Ectodermal cell (in vitro differentiated cells): Measurements from ENCODE around the gene NDRG2. TPM values are rescaled to one million over a fixed set of nuclear protein-coding genes. Genes with fewer than 3 reads are reported as not detected.

Experiments
- H3K27ac ChIP-seq: 2 replicates; pipeline ENCODE4 v1.7.0; 2013; ENCODE audit warnings: mild to moderate bottlenecking, low read depth, low read length; ENCODE audit not compliant: insufficient read depth, poor library complexity, severe bottlenecking
- H3K27me3 ChIP-seq: 2 replicates; pipeline ENCODE4 v1.7.0; 2013; ENCODE audit warnings: mild to moderate bottlenecking, low read length; ENCODE audit not compliant: insufficient read depth, control insufficient read depth, poor library complexity, severe bottlenecking
- H3K36me3 ChIP-seq: one replicate; pipeline ENCODE4 v1.7.0; 2013; ENCODE audit warnings: low read length; ENCODE audit not compliant: control insufficient read depth, insufficient read depth
- H3K4me1 ChIP-seq: one replicate; pipeline ENCODE4 v1.7.0; 2013; ENCODE audit warnings: low read length; ENCODE audit not compliant: control insufficient read depth, insufficient read depth
- H3K4me3 ChIP-seq: 2 replicates; pipeline ENCODE4 v1.7.0; 2013; ENCODE audit warnings: low read depth, low read length, control low read depth; ENCODE audit not compliant: insufficient read depth
- H3K9me3 ChIP-seq: 2 replicates; pipeline ENCODE4 v1.7.0; 2013; ENCODE audit warnings: mild to moderate bottlenecking, low read length, moderate library complexity; ENCODE audit not compliant: control insufficient read depth
- WGBS, 2 experiments: methylation state at CpG; one replicate each; pipeline ENCODE4 v1.1.7; 2013; ENCODE audit warnings: missing lambda C conversion rate in 2 of 2; 5-methylcytosine and 5-hydroxymethylcytosine counted together
- polyA plus RNA-seq, 4 experiments: library from polyadenylated mRNA; stranded (reverse); fragments of 50-300 nt; gene quantifications; one replicate each; pipeline ENCODE4 v1.2.3, GENCODE V29; 2013

The NDRG2 gene
- 5.1 TPM for polyA plus RNA-seq (2013, experiment 1 of 4)
- polyA plus RNA-seq (2013, experiment 2 of 4), result 4.6 TPM
- 6.7 TPM for polyA plus RNA-seq (2013, experiment 3 of 4)
- polyA plus RNA-seq (2013, experiment 4 of 4), result 9.0 TPM

GRCh38 chr14:21024585-21025370, at the start of gene NDRG2:
Gene NDRG2 (minus strand): TSS chr14:21025061. CDS start chr14:21023315, 1,746 bp downstream.
- Histone ChIP-seq H3K4me1 (peaks cover 16% of the 10 kb centered on the region), H3K4me3 (peak within 1 kb of the TSS; percentile 46), H3K27ac (no peak within 1 kb of the TSS), H3K9me3 (no peaks in the 10 kb centered on the region), H3K27me3 (peaks cover 58% of the 10 kb centered on the region), H3K36me3 (no peaks in the 10 kb centered on the region)
- 1% methylated on average over 63 to 71 of the region's 72 CpGs for WGBS, 2 experiments

DNA sequence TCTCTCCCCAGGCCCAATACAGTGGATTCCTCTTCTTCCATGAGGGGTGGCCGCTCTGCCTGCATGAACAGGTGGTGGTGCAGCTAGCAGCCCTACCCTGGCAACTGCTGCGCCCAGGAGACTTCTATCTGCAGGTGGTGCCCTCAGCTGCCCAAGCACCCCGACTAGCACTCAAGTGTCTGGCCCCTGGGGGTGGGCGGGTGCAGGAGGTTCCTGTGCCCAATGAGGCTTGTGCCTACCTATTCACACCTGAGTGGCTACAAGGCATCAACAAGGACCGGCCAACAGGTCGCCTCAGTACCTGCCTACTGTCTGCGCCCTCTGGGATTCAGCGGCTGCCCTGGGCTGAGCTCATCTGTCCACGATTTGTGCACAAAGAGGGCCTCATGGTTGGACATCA, 49.1 kb upstream of the NDRG2 start:
- Histone ChIP-seq H3K27me3 (peaks cover 4% of the 10 kb centered on the region), H3K4me3 (no peak overlapping the region), H3K4me1 (peaks cover 3% of the 10 kb centered on the region), H3K27ac (no peak overlapping the region), H3K36me3 (peaks cover 26% of the 10 kb centered on the region), H3K9me3 (no peaks in the 10 kb centered on the region)
- 96% methylated on average over 9 of the region's 9 CpGs for WGBS, 2 experiments

GRCh38 chr14:21072781-21073339, 48.0 kb upstream of the NDRG2 start:
- Histone ChIP-seq H3K4me1 (peaks cover 3% of the 10 kb centered on the region), H3K27ac (no peak overlapping the region), H3K36me3 (peaks cover 26% of the 10 kb centered on the region), H3K9me3 (no peaks in the 10 kb centered on the region), H3K4me3 (no peak overlapping the region), H3K27me3 (peaks cover 12% of the 10 kb centered on the region)
- 95% methylated on average over 9 of the region's 9 CpGs for WGBS, 2 experiments

- Histone ChIP-seq H3K4me3 (peak overlapping the region; percentile 57), H3K4me1 (peaks cover 3% of the 10 kb centered on the region), H3K9me3 (no peaks in the 10 kb centered on the region), H3K27me3 (peaks cover 12% of the 10 kb centered on the region), H3K36me3 (peaks cover 26% of the 10 kb centered on the region), H3K27ac (peak overlapping the region; percentile 73)
- 34% methylated on average over 4 of the region's 4 CpGs for WGBS, 2 experiments
Measured at GRCh38 chr14:21072031-21072473, 47.2 kb upstream of the NDRG2 start.

GRCh38 chr14:21071225-21072030, 46.6 kb upstream of the NDRG2 start:
- peak overlapping the region; percentile 57 for H3K4me3 ChIP-seq
- peak overlapping the region; percentile 73 for H3K27ac ChIP-seq
- 1% methylated on average over 37 of the region's 37 CpGs for WGBS, 2 experiments
- peaks cover 22% of the 10 kb centered on the region for H3K36me3 ChIP-seq
- H3K27me3 ChIP-seq, result peaks cover 12% of the 10 kb centered on the region
- peaks cover 3% of the 10 kb centered on the region for H3K4me1 ChIP-seq
- no peaks in the 10 kb centered on the region for H3K9me3 ChIP-seq

DNA sequence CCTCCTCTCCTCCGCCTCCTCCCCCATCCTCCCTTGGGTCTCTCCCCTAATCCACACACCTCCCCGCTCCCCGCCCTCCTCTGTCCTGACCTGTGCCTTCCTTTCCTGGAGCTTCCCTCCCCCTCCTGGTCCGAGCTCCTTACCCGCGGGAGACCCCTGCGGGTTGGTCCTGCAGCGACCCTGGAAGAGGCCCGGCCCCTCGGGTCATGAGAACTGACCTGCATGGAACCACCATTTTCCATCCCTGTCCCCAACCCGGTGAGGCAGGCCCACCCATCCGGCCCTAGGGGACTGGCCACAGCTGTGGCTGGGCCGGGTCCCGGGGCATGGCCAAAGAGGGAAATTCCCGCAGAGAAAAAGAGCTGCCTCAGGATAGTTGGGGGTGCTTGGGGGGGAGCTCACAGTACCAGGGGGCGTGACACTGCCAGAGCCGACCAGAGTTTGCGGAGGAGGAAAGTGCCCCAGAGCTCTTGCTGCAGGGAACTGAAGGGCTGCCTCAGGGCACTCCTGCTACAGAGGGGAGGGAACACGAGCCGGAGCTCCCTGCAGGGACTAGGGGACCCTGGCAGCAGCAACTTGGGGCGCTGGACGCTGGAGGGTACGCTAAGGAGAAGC, 45.9 kb upstream of the NDRG2 start:
- H3K4me1 ChIP-seq, result peaks cover 3% of the 10 kb centered on the region
- peaks cover 17% of the 10 kb centered on the region for H3K36me3 ChIP-seq
- peak overlapping the region; percentile 73 for H3K27ac ChIP-seq
- peaks cover 12% of the 10 kb centered on the region for H3K27me3 ChIP-seq
- peak overlapping the region; percentile 57 for H3K4me3 ChIP-seq
- no peaks in the 10 kb centered on the region for H3K9me3 ChIP-seq
- WGBS, 2 experiments, result 0% methylated on average over 23 of the region's 23 CpGs

GRCh38 chr14:21070083-21070609, 45.3 kb upstream of the NDRG2 start, which contains the start of gene ARHGEF40:
Gene ARHGEF40 (plus strand): TSS chr14:21070304. CDS start chr14:21070397, 93 bp downstream.
- Histone ChIP-seq H3K27ac (peak within 1 kb of the TSS; percentile 74), H3K36me3 (peaks cover 15% of the 10 kb centered on the region), H3K4me3 (peak within 1 kb of the TSS; percentile 57), H3K4me1 (peaks cover 3% of the 10 kb centered on the region), H3K9me3 (no peaks in the 10 kb centered on the region), H3K27me3 (peaks cover 12% of the 10 kb centered on the region)
- 0% methylated on average over 63 of the region's 63 CpGs for WGBS, 2 experiments

GRCh38 chr14:21069388-21070082, 44.7 kb upstream of the NDRG2 start:
- peaks cover 12% of the 10 kb centered on the region for H3K27me3 ChIP-seq
- H3K36me3 ChIP-seq, result peaks cover 13% of the 10 kb centered on the region
- no peaks in the 10 kb centered on the region for H3K9me3 ChIP-seq
- peak overlapping the region; percentile 74 for H3K27ac ChIP-seq
- WGBS, 2 experiments, result 0 to 1% methylated on average over 40 of the region's 40 CpGs
- peak overlapping the region; percentile 57 for H3K4me3 ChIP-seq
- H3K4me1 ChIP-seq, result peaks cover 3% of the 10 kb centered on the region
